Measurements from ENCODE around the gene STAG2. TPM values are rescaled to one million over a fixed set of nuclear protein-coding genes. Genes with fewer than 3 reads are reported as not detected.

STAG2 gene
- total and polyA plus RNA-seq, 2 donors (not counting 1 experiment from before 2014, with no cell fraction given) = 56.6 to 96.4 TPM

- Histone ChIP-seq H3K27me3 (ENCODE audit: control insufficient read depth, insufficient read depth, low read length) (no peaks in the 10 kb centered on the region), H3K27ac (ENCODE audit: insufficient read depth, low read length) (peak overlapping the region; percentile 95), H4K20me1 (ENCODE audit: control insufficient read depth, extremely low read depth, insufficient read depth, low read length) (no peaks in the 10 kb centered on the region), H3K4me3 (replicated peaks in 1 of 4; ENCODE audit: control extremely low read depth in 1 of 4, insufficient read depth in 1 of 4, low read depth in 3 of 4, low read length in 4 of 4) (peak overlapping the region; percentile 56 to 83 (median 78)), H3K79me2 (ENCODE audit: control insufficient read depth, insufficient read depth, low read length) (peaks cover 35% of the 10 kb centered on the region), H3K36me3 (ENCODE audit: control insufficient read depth, insufficient read depth, low read length) (no peaks in the 10 kb centered on the region), H2AFZ (ENCODE audit: low read length) (no peak overlapping the region), H3K9me3 (ENCODE audit: control insufficient read depth, insufficient read depth, low read depth, low read length) (no peaks in the 10 kb centered on the region), H3K9ac (ENCODE audit: insufficient read depth, low read length) (peak overlapping the region; percentile 81), H3K4me2 (ENCODE audit: extremely low read depth, insufficient read depth, low read length) (peak overlapping the region; percentile 40), H3K4me1 (ENCODE audit: control insufficient read depth, extremely low read depth, insufficient read depth, low read length) (no peaks in the 10 kb centered on the region)
- TF ChIP-seq CTCF (conservative IDR thresholded peaks at IDR 0.05 in 1 of 2, IDR thresholded peaks at IDR 0.05 in 1 of 2; ENCODE audit: low read depth in 1 of 2, low read length in 2 of 2) (no peak), EZH2 (IDR thresholded peaks at IDR 0.05; ENCODE audit: low read length, missing control alignments) (no peak)
- no peak for DNase-seq (ENCODE audit: low read depth in 2 of 2)
Observed at GRCh38 chrX:123960956-123961267, 594 bp upstream of the STAG2 start.

- no peaks in the 10 kb centered on the region for H3K4me1 ChIP-seq (ENCODE audit: control insufficient read depth, extremely low read depth, insufficient read depth, low read length)
- H3K36me3 ChIP-seq (ENCODE audit: control insufficient read depth, insufficient read depth, low read length) = no peaks in the 10 kb centered on the region
- H2AFZ ChIP-seq (ENCODE audit: low read length) = no peak overlapping the region
- peak overlapping the region; percentile 81 for H3K27ac ChIP-seq (ENCODE audit: insufficient read depth, low read length)
- no peak for DNase-seq (ENCODE audit: low read depth in 2 of 2)
- H3K4me3 ChIP-seq (replicated peaks in 1 of 4; ENCODE audit: control extremely low read depth in 1 of 4, insufficient read depth in 1 of 4, low read depth in 3 of 4, low read length in 4 of 4) = peak overlapping the region; percentile 73 to 94 (median 80)
- H4K20me1 ChIP-seq (ENCODE audit: control insufficient read depth, extremely low read depth, insufficient read depth, low read length) = no peaks in the 10 kb centered on the region
- H3K79me2 ChIP-seq (ENCODE audit: control insufficient read depth, insufficient read depth, low read length) = peaks cover 46% of the 10 kb centered on the region
- no peaks in the 10 kb centered on the region for H3K27me3 ChIP-seq (ENCODE audit: control insufficient read depth, insufficient read depth, low read length)
- TF ChIP-seq EZH2 (IDR thresholded peaks at IDR 0.05; ENCODE audit: low read length, missing control alignments) (no peak), CTCF (conservative IDR thresholded peaks at IDR 0.05 in 1 of 2, IDR thresholded peaks at IDR 0.05 in 1 of 2; ENCODE audit: low read depth in 1 of 2, low read length in 2 of 2) (no peak)
- no peaks in the 10 kb centered on the region for H3K9me3 ChIP-seq (ENCODE audit: control insufficient read depth, insufficient read depth, low read depth, low read length)
- peak overlapping the region; percentile 44 for H3K4me2 ChIP-seq (ENCODE audit: extremely low read depth, insufficient read depth, low read length)
- H3K9ac ChIP-seq (ENCODE audit: insufficient read depth, low read length) = peak overlapping the region; percentile 73
Observed at GRCh38 chrX:123962006-123962467, 531 bp downstream of the STAG2 start.

DNA sequence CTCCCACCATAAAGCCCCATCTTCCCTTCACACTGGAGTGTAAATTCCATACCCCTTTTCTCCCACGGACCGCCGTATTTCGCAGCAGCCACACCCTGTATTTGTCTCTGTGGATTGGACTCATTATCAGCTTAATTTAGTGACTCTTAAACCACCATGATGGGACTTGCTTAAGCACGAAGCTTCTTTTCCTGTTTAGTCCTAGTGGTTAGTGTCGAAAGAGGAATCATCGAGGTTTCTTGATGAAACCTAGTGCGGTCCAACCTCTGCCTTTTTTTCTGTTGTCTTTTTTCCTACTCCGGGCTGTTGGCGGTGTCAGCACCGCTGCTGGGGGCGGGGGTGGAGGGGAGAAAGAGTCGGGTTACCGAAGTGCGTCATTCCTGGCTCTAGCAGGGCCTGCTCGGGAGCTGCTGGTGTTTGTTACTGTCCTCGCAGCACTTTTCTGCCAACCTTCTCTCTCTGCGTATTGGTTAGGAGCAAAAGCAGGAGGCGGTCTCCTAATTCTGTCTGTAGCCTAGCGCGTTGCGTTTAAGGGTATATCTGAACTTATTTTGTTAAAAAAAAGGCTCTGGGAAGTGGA lies 1.4 kb downstream of the STAG2 start:
- Histone ChIP-seq H3K9me3 (ENCODE audit: control insufficient read depth, insufficient read depth, low read depth, low read length) (no peaks in the 10 kb centered on the region), H3K4me1 (ENCODE audit: control insufficient read depth, extremely low read depth, insufficient read depth, low read length) (no peaks in the 10 kb centered on the region), H3K27ac (ENCODE audit: insufficient read depth, low read length) (peak overlapping the region; percentile 81), H3K79me2 (ENCODE audit: control insufficient read depth, insufficient read depth, low read length) (peaks cover 53% of the 10 kb centered on the region), H2AFZ (ENCODE audit: low read length) (no peak overlapping the region), H4K20me1 (ENCODE audit: control insufficient read depth, extremely low read depth, insufficient read depth, low read length) (no peaks in the 10 kb centered on the region), H3K36me3 (ENCODE audit: control insufficient read depth, insufficient read depth, low read length) (no peaks in the 10 kb centered on the region), H3K4me2 (ENCODE audit: extremely low read depth, insufficient read depth, low read length) (peak overlapping the region; percentile 82), H3K27me3 (ENCODE audit: control insufficient read depth, insufficient read depth, low read length) (no peaks in the 10 kb centered on the region), H3K9ac (ENCODE audit: insufficient read depth, low read length) (peak overlapping the region; percentile 73), H3K4me3 (replicated peaks in 1 of 4; ENCODE audit: control extremely low read depth in 1 of 4, insufficient read depth in 1 of 4, low read depth in 3 of 4, low read length in 4 of 4) (peak overlapping the region; percentile 73 to 94 (median 80))
- TF ChIP-seq CTCF (conservative IDR thresholded peaks at IDR 0.05 in 1 of 2, IDR thresholded peaks at IDR 0.05 in 1 of 2; ENCODE audit: low read depth in 1 of 2, low read length in 2 of 2) (no peak), EZH2 (IDR thresholded peaks at IDR 0.05; ENCODE audit: low read length, missing control alignments) (no peak)
- peak; percentile 94 to 96 for DNase-seq (ENCODE audit: low read depth in 2 of 2)

Data from fibroblast of lung (primary cell).